ENCODE results near the gene ST7L.
"Not testable (repeated sequence)": the region's sequence is repeated elsewhere in the genome, so short reads cannot be mapped to it uniquely, and the experiment has no call there.

The ST7L gene, protein sequence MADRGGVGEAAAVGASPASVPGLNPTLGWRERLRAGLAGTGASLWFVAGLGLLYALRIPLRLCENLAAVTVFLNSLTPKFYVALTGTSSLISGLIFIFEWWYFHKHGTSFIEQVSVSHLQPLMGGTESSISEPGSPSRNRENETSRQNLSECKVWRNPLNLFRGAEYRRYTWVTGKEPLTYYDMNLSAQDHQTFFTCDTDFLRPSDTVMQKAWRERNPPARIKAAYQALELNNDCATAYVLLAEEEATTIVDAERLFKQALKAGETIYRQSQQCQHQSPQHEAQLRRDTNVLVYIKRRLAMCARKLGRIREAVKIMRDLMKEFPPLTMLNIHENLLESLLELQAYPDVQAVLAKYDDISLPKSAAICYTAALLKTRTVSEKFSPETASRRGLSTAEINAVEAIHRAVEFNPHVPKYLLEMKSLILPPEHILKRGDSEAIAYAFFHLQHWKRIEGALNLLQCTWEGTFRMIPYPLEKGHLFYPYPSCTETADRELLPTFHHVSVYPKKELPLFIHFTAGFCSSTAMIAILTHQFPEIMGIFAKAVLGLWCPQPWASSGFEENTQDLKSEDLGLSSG

DNA sequence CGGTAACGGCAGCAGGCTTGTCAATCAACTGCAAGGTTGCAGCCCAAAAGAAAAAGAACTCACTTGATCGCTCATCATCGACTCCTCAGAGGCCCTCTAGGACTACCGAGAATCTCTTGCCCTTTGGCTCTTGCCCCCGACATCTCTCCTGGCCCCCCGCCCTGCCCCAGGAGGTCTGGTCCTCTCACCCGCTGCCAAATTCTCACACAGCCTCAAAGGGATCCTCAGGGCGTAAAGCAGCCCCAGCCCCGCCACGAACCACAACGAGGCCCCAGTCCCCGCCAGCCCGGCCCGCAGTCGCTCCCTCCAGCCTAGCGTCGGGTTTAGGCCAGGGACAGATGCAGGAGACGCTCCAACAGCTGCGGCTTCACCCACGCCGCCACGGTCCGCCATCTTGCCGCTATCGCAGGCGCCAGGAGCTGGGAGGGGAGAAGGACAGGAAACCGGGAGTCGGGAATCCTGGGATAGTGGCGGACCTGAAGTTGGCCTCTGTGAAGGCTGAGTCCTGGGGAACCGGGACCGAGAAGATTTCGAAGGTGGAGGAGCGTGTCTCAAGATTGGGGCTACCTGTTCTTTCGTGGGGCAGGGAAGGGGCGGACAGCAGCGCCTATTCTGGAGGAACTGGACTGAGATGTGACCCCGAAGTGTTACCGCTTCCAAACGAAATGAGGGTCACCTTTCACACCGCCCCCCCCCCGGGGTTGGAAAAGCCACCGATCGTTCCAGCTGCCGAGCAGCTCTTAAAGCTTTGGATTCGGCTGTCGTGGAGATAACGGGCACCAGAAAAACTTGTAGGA is at the start of gene ST7L:
Gene ST7L (minus strand): TSS at position 421 of the 797 bp plus-strand sequence. CDS start 28 bp downstream, at position 393.
- DNase-seq (ENCODE audit: insufficient read length, low spot score) (peak; percentile 45), FAIRE-seq (no peak)

DNA sequence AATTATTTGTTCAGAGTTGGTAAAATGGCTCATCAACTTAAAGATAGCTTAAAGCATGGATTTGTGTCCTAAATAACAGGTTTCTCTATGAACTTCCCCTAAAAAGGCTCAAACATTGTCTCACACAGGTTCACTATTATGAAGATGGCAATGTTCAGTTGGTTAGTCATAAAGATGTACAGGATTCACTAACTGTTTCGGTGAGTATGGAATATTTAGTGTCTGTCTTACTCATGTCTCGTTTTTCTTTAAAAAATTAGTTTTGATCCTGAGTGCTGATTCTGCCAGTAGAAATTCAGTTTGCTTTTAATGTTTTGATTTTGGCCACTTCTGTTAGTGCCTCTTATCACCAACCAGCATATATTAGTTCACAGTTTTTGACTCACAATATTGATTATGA is 48.0 kb upstream of the ST7L start:
- FAIRE-seq: no peak
- no peak for DNase-seq (ENCODE audit: insufficient read length, low spot score)

DNA sequence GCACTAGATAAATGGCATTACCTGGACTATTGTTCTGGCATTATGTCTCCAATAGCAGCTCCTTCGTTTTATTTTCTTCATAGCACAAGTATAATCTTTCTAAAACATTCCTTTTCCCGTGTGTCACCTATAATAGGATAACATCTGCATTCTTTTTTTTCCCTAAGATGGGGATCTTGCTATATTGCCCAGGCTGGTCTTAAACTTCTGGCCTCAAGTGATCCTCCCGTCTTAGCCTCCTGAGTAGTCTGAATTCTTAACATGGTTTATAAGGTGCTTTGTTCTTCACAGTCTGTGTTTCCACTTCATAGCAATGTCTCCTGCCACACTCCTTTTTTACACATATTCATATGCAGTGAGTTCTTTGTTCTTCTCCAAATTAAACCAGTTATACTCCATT is 46.9 kb upstream of the ST7L start:
- no peak for FAIRE-seq

DNA sequence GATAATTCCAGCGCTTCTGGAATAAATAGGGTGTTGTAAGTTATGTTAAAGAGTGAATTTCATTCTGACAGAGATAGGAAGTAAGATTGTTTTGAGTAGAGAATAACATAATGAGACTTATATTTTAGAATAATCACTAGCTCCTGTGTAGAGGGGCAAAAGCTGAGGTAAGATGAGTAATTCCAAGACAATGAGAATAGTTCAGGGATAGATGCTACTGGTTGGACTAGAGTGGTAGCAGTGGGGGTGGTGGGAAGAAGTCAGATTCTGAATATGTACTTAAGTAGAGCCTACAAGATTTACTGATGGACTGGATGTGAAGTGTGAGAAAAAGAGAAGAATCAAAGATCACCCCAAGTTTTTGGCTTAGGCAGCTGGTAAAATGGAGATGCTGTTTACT is 32.3 kb upstream of the ST7L start:
- DNase-seq (ENCODE audit: insufficient read length, low spot score) (no peak), FAIRE-seq (no peak)

More for the DNA sequence above, 46.9 kb upstream of the ST7L start:
- no peak for DNase-seq (ENCODE audit: insufficient read length, low spot score)

DNA sequence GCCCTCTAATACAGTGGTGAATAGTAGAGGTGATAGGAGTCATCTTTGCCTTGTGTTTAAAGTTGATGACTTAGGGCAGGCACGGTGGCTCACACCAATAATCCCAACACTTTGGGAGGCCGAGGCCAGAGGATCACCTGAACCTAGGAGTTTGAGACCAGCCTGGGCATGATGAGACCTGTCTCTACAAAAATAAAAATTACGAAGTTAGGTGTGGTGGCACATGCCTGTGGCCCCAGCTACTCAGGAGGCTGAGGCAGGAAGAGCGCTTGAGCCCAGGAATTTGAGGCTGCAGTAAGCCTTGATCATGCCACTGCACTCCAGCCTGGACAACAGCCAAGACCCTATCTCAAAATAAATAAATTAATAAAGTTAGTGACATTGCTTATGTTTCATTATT is 27.3 kb upstream of the ST7L start:
- FAIRE-seq (no peak), DNase-seq (ENCODE audit: insufficient read length, low spot score) (no peak)

DNA sequence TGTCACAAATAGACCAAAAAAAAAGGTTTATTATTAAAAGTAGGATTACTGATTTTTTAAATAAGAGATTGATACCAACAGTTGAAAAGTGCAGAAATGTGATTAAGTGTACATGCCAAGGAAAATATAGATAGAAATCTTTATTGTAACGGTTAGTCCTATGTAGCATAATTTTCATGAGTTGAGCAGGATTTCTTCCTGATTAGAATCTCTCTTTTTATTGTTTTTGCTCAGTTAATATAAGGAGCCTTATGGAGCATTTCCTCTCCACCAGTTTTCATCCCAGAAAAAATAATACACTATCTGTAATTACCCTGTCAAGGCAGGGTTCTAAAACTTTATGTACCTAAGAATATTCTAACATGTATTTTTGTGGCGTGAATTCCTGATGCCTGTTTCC is 24.1 kb upstream of the ST7L start:
- FAIRE-seq (no peak), DNase-seq (ENCODE audit: insufficient read length, low spot score) (no peak)

DNA sequence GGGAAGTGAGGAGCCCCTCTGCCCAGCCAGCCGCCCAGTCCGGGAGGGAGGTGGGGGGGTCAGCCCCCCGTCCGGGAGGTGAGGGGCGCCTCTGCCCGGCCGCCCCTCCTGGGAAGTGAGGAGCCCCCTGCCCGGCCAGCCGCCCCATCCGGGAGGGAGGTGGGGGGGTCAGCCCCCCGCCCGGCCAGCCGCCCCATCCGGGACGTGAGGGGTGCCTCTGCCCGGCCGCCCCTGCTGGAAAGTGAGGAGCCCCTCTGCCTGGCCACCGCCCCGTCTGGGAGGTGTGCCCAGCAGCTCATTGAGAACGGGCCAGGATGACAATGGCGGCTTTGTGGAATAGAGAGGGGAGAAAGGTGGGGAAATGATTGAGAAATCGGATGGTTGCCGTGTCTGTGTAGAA is 21.5 kb upstream of the ST7L start:
- FAIRE-seq; DNase-seq (ENCODE audit: insufficient read length, low spot score): not testable (repeated sequence)

DNA sequence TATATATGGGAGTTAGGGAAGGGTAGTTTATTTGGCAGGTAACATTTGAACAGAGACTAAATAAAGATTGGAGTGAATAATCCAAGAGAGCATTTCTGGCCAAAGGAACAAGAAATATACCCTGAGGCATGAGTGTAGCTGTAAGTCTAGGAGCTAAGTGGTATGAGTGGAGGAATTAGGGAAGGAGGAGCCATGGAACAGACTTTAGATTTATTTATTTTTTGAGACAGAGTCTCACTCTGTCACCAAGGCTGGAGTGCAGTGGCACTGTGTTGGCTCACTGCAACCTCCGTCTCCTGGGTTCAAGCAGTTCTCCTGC is 19.1 kb upstream of the ST7L start:
- DNase-seq (ENCODE audit: insufficient read length, low spot score) (no peak), FAIRE-seq (no peak)

DNA sequence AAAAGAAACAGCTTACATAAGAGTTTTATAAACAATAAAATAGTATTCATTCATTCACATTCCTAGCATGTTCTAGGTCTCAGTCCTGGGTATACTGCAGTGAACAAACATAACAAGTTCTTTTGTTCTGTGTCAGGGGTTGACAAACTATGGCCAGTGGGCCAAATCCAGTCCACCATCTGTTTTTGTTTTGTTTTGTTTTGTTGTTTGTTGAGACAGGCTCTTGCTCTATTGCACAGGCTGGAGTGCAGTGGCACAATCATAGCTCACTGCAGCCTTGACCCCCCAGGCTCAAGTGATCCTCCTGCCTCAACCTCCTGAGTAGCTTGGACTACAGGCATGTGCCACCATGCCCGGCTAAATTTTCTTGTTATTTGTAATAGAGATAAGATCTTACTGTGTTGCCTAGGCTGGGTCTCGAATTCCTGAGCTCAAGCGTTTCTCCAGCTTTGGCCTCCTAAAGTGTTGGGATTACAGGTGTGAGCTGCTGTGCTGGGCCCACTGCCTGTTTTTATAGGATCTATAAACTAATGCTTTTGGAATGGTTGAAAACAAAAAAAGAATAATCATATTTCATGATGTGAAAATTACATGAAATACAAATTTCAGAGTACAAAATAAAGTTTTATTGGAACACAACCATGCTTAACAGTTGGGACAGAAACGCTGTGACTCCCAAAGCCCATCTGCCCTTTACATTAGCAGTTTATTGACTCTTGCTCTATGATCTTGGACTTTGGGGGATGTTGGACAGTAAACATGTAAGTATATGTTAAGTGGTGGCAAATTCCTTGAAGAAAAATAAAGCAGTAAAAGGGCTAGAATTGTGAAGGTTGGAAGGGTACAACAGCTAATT is 18.5 kb upstream of the ST7L start:
- no peak for DNase-seq (ENCODE audit: insufficient read length, low spot score)
- no peak for FAIRE-seq

DNA sequence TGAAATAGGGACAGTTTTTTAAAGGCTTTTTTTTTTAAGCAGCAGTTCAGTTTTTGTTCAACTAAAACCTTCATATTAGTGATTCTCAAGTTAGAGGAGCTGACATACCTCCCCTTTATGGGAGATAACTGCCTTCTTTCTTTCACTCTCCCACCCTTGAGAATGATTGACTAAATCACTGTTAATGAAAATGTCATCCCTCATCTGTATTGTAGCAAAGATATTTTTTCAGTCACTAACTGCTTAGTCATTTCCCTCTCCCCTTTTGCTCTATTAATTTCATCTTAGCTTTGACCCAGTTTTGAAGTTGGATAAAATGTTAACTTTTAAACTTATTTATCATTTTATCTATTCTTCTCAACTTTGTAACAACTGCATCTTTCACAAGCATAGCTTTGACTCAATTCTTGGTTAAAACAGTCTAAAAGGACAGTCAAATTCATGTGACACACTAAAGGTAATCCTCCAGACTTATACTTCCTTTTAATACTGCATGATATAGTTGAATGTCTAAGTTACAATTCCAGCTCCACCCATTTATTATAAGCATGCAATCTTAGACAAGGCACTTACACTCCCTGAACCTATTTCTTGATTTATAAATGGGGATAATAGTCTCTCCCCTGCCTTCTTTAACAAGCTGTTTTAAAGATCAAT is 17.8 kb upstream of the ST7L start:
- no peak for DNase-seq (ENCODE audit: insufficient read length, low spot score)
- FAIRE-seq: no peak

DNA sequence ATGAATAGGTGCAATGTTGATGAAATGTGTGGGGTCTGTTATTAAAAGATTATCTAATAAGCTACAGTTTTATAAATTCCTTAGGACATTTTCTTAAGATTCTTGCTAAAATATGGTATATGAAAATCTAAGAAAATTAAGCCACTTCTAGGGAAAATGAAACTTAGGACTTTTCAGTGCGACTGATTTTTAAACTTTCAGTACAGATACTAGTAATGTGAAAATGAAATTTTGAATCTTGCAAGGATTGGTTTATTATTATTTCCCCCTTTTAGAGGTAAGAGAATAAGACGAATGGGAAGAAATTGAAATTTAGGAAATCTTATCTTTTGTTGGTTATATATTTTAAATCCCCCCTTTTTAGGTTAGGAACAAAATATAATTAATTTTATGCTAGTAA is 17.1 kb upstream of the ST7L start:
- no peak for FAIRE-seq
- no peak for DNase-seq (ENCODE audit: insufficient read length, low spot score)

DNA sequence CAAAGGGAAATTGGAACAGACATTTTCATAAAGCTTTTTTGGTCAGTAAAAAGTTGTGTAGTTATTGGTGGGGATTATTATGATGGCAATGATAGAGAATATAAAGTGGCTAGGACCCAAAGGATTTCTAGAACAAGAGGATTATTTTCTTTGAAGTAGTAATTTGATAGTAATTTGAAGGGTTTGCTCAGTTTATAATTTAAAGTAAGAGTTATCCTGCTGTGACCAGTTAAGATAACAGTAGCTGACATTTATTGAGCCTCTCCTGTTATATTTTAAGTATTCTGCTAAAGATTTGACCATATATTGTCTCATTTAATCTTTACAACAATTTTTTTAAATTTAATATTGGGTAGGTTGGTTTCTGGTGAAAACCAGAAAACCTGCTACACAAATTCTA is 15.4 kb upstream of the ST7L start:
- no peak for FAIRE-seq

DNA sequence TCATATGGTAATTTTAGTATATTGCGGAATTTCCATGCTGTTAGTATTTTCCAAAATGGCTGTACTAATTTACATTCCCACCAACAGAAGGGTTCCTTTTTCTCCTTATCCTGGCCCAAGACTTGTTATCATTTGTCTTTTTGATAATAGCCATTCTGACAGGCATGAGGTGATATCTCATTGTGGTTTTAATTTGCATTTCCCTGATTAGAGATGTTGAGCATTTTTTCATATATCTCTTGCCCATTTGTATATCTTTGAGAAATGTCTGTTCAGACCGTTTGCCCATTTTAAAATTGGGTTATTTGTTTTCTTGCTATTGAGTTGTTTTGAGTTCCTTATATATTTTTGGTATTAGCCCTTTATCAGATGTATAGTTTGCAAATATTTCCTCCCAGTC is 14.7 kb upstream of the ST7L start:
- no peak for FAIRE-seq
- no peak for DNase-seq (ENCODE audit: insufficient read length, low spot score)

More for the DNA sequence above, 15.4 kb upstream of the ST7L start:
- DNase-seq (ENCODE audit: insufficient read length, low spot score): no peak

DNA sequence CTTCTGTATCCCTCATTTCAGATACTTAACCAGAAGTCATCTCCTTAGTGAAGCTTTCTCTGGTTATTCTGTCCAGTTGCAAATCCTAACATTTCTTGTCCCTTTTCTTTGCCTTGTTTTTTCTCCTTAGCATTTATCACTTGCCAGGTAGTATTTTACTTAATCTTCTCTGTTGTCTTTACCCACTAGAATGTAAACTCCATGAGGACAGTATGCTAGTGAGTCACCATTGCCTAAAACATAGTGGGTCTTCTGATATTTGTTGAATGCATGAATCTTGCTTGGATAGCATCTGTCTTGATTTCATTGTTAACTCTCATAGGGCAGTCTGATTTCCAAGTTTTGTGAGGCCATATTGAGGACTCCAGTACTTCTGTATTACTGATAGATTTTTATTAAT is 10.3 kb upstream of the ST7L start:
- no peak for DNase-seq (ENCODE audit: insufficient read length, low spot score)

DNA sequence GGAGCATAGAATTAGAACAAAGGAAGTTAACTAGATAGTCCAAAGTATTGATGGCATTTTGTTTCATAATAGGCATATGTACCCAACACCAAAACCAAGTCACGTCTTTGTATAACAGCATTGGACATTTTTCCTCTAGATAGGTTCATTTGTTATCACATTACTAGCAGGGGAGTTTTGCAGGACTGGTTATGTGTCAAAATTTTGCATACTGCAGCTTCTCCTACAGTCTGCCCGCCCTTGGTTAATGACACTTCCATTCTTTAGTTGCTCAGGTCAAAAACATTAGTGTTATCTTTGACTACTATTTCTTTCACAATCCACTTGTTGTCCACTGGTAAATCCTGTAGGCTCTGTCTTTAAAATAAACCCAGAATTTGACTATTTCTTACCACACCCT is 9.6 kb upstream of the ST7L start:
- DNase-seq (ENCODE audit: insufficient read length, low spot score) (no peak), FAIRE-seq (no peak)

More for the DNA sequence above, 10.3 kb upstream of the ST7L start:
- FAIRE-seq: no peak

DNA sequence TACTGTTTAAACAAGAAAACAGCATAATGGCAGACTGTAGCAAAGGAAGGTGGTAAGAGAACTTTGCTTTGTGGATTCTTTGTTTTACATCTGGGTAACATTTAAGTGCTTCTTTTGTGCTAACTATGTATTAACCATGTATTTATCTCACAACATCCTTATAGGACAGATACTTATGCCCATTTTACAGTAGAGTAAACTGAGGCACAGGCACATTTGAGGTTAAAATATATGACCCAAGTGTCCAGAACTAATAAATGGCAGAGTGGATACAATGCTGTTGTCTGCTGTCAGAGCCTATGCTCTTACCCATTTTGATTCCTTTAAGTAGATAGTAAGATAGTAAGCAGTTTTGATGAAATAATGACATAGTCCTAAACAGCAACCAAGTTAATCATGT is 7.9 kb upstream of the ST7L start:
- DNase-seq (ENCODE audit: insufficient read length, low spot score) (no peak), FAIRE-seq (no peak)

DNA sequence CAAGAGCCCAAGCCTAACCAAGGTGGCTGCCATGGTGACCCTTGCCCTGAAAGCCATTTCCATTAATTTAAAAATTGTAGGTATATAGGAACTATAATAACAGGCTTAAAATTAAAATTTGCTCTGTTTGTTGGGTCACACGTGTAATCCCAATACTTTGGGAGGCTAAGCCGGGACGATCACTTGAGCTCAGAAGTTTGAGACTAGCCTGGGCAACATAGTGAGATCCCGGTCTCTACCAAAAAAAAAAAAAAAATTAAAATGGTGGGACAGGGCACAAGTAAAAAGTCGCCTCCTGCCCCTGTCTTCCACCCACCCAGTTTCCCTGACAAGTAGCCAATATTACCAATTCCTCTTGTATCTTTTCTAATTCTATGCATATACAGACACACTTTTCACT is 7.3 kb upstream of the ST7L start:
- DNase-seq (ENCODE audit: insufficient read length, low spot score): no peak
- FAIRE-seq: no peak

DNA sequence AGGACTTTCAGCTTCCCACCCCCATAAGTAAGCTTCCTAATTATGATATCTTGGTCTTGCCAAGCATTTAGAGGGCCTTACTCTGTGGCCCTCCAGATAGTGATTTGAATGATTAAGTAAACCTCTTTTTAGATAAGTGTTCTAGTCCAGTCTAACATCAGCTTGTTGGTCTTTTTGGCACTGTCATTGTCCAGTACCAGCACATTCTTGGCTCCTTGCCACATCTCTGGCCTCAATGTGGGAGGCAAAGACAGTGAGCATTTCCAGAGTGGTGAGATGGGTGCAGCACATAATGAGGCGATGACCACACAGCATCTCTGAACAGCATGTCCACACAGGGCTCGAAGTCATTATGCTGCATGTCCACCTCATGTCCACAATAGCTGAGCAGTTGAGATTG is 6.8 kb upstream of the ST7L start:
- no peak for DNase-seq (ENCODE audit: insufficient read length, low spot score)
- no peak for FAIRE-seq

DNA sequence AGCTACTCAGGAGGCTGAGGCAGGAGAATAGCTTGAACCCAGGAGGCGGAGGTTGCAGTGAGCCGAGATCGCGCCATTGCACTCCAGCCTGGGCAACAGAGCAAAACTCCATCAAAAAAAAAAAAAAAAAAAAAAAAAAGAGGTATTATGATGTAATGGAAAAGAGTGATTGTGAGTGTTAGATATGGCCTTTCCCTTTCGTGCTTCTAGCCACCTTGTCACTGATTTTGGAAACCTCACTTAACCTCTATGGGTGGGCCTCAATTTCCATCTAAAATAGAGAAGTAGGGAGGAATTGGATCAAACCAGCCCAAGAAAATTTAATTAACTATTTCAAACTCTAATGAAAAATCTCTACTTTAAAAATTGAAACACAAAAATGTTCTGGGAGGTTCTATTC is 5.6 kb upstream of the ST7L start:
- not testable (repeated sequence) for DNase-seq (ENCODE audit: insufficient read length, low spot score); FAIRE-seq

DNA sequence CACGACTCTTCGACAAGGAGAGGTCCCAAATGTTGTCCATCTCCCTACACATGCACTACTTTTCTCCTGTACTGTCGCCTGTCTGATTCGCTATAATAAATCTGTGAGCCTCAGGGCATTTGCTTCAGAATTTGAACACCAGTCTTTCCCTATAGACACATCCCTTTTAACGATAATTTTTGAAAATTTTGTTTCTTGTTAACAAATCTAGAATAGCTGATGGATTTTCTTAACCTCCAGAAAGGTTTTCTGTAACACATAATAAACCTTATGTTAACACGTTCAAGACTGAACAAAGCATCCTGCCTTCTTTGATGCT is 1.4 kb upstream of the ST7L start:
- FAIRE-seq (no peak), DNase-seq (ENCODE audit: insufficient read length, low spot score) (no peak)
